Measurements from ENCODE around the gene GPR87.

GPR87 gene

DNA sequence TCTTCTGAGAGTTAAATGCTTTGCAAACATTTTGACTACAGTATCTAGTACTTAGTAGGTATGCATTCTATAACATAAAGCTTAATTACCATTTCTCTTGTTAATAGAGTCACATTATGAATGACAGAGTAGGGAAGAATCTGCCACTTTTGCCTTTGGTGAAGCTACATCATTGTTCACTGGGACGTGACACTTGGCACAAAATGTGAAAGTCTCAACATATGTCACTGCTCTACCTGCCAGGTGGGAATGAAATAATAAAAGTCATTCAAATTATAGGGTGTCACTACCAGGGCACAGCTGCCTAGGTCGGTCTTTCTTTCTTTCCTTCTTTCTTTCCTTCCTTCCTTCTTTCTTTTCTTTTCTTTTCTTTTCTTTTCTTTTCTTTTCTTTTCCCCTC is 17.6 kb downstream of the GPR87 start:
- no peak overlapping the region for H3K14ac ChIP-seq (ENCODE audit: low read length in 2 of 2)
- H3K4me2 ChIP-seq (ENCODE audit: low read length, poor library complexity, severe bottlenecking): no peak overlapping the region
- H2AK5ac ChIP-seq (ENCODE audit: low read length, severe bottlenecking): no peak overlapping the region
- H3K27ac ChIP-seq (ENCODE audit: low read length, poor library complexity, severe bottlenecking): no peak overlapping the region
- H3K36me3 ChIP-seq (ENCODE audit: control insufficient read depth in 1 of 2, insufficient read depth in 2 of 2, low read depth in 1 of 2, low read length in 2 of 2): no peaks in the 10 kb centered on the region
- H3K4ac ChIP-seq (ENCODE audit: low read depth in 1 of 2, low read length in 2 of 2): no peak overlapping the region
- no peak for DNase-seq
- no peaks in the 10 kb centered on the region for H3K9me3 ChIP-seq (ENCODE audit: control insufficient read depth, low read length)
- H2BK15ac ChIP-seq (ENCODE audit: low read depth, poor library complexity, severe bottlenecking): no peak overlapping the region
- no peak overlapping the region for H4K8ac ChIP-seq (ENCODE audit: low read length)
- no peak overlapping the region for H2BK12ac ChIP-seq (ENCODE audit: low read length in 2 of 2)
- no peaks in the 10 kb centered on the region for H3K79me1 ChIP-seq (replicated peaks; ENCODE audit: low read length, poor library complexity, severe bottlenecking)
- no peak overlapping the region for H3K9ac ChIP-seq (ENCODE audit: low read length)
- WGBS: 100% methylated on average over 2 of the region's 2 CpGs
- H3K4me3 ChIP-seq (ENCODE audit: insufficient read depth in 1 of 2, low read depth in 1 of 2, low read length in 2 of 2): no peak overlapping the region
- H2AFZ ChIP-seq (ENCODE audit: low read depth, low read length): no peak overlapping the region
- H2BK5ac ChIP-seq (ENCODE audit: low read depth, low read length, poor library complexity, severe bottlenecking): no peak overlapping the region
- no peak overlapping the region for H4K91ac ChIP-seq (ENCODE audit: low read length)
- H3K27me3 ChIP-seq (ENCODE audit: control insufficient read depth in 1 of 2, insufficient read depth in 1 of 2, low read length in 2 of 2): no peaks in the 10 kb centered on the region
- no peak overlapping the region for H2BK120ac ChIP-seq (ENCODE audit: low read depth, low read length)
- H3K18ac ChIP-seq (ENCODE audit: low read depth in 1 of 2, low read length in 2 of 2): no peak overlapping the region
- H3K23ac ChIP-seq (ENCODE audit: low read length in 2 of 2): no peak overlapping the region
- H3K4me1 ChIP-seq (ENCODE audit: control insufficient read depth, insufficient read depth, low read depth, low read length): peaks cover 2% of the 10 kb centered on the region

DNA sequence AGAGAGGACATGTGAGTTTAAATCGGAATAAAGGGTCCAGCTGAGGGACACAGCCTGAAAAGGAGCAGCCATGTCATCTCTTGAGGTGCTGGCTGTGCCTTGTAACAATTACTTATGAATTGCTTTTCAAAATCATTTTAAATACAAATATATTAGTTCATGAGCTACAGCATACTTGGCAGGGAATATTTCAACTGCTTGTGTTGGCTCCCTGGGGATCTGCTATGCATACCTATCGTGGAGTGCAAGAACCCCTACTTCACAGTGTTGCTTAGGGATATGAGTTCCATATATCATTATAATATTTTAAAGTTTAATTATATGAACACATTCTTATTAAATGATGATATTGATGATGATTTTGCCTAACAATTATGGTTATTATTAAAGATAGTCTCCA is 19.2 kb downstream of the GPR87 start:
- H3K27me3 ChIP-seq (ENCODE audit: control insufficient read depth in 1 of 2, insufficient read depth in 1 of 2, low read length in 2 of 2): no peaks in the 10 kb centered on the region
- H2BK12ac ChIP-seq (ENCODE audit: low read length in 2 of 2): no peak overlapping the region
- no peak for DNase-seq
- H2AK5ac ChIP-seq (ENCODE audit: low read length, severe bottlenecking): no peak overlapping the region
- H3K14ac ChIP-seq (ENCODE audit: low read length in 2 of 2): no peak overlapping the region
- H2BK5ac ChIP-seq (ENCODE audit: low read depth, low read length, poor library complexity, severe bottlenecking): no peak overlapping the region
- no peak overlapping the region for H3K27ac ChIP-seq (ENCODE audit: low read length, poor library complexity, severe bottlenecking)
- H3K4me2 ChIP-seq (ENCODE audit: low read length, poor library complexity, severe bottlenecking): no peak overlapping the region
- no peak overlapping the region for H2BK15ac ChIP-seq (ENCODE audit: low read depth, poor library complexity, severe bottlenecking)
- H3K9me3 ChIP-seq (ENCODE audit: control insufficient read depth, low read length): no peaks in the 10 kb centered on the region
- no peak overlapping the region for H4K8ac ChIP-seq (ENCODE audit: low read length)
- H3K18ac ChIP-seq (ENCODE audit: low read depth in 1 of 2, low read length in 2 of 2): no peak overlapping the region
- H3K36me3 ChIP-seq (ENCODE audit: control insufficient read depth in 1 of 2, insufficient read depth in 2 of 2, low read depth in 1 of 2, low read length in 2 of 2): no peaks in the 10 kb centered on the region
- no peak overlapping the region for H3K9ac ChIP-seq (ENCODE audit: low read length)
- no peak overlapping the region for H3K4me3 ChIP-seq (ENCODE audit: insufficient read depth in 1 of 2, low read depth in 1 of 2, low read length in 2 of 2)
- H3K79me1 ChIP-seq (replicated peaks; ENCODE audit: low read length, poor library complexity, severe bottlenecking): no peaks in the 10 kb centered on the region
- H4K91ac ChIP-seq (ENCODE audit: low read length): no peak overlapping the region
- peaks cover 3% of the 10 kb centered on the region for H3K4me1 ChIP-seq (ENCODE audit: control insufficient read depth, insufficient read depth, low read depth, low read length)
- H2AFZ ChIP-seq (ENCODE audit: low read depth, low read length): no peak overlapping the region
- no peak overlapping the region for H3K23ac ChIP-seq (ENCODE audit: low read length in 2 of 2)
- H3K4ac ChIP-seq (ENCODE audit: low read depth in 1 of 2, low read length in 2 of 2): no peak overlapping the region
- no peak overlapping the region for H2BK120ac ChIP-seq (ENCODE audit: low read depth, low read length)
- 60% methylated on average over 1 of the region's 2 CpGs for WGBS

DNA sequence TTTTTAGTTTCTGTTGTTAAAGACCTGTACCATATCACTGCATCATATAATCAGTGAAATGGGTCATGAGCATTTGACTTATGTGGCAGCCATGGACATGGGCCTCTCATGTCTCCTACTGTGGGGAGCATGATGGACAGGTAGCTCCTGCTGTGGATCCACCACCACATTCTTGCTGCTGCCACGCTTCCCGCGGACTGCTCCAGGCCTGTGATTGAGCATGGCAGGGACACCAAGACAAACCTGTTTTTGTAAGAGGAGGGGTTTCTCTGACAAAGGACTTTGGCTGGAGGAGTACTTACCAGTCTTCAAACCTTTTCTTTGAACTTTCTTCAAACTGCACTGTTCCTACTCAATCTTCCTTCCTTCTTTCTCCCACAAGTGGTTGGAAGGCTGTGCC is 20.4 kb downstream of the GPR87 start:
- no peak overlapping the region for H3K4me2 ChIP-seq (ENCODE audit: low read length, poor library complexity, severe bottlenecking)
- H3K79me1 ChIP-seq (replicated peaks; ENCODE audit: low read length, poor library complexity, severe bottlenecking): no peaks in the 10 kb centered on the region
- H3K4me3 ChIP-seq (ENCODE audit: insufficient read depth in 1 of 2, low read depth in 1 of 2, low read length in 2 of 2): no peak overlapping the region
- H4K91ac ChIP-seq (ENCODE audit: low read length): no peak overlapping the region
- H2BK120ac ChIP-seq (ENCODE audit: low read depth, low read length): no peak overlapping the region
- no peak overlapping the region for H3K14ac ChIP-seq (ENCODE audit: low read length in 2 of 2)
- no peaks in the 10 kb centered on the region for H3K27me3 ChIP-seq (ENCODE audit: control insufficient read depth in 1 of 2, insufficient read depth in 1 of 2, low read length in 2 of 2)
- 100% methylated on average over 3 of the region's 3 CpGs for whole genome bisulfite sequencing
- H3K9ac ChIP-seq (ENCODE audit: low read length): no peak overlapping the region
- peaks cover 3% of the 10 kb centered on the region for H3K4me1 ChIP-seq (ENCODE audit: control insufficient read depth, insufficient read depth, low read depth, low read length)
- no peak overlapping the region for H3K23ac ChIP-seq (ENCODE audit: low read length in 2 of 2)
- no peak overlapping the region for H3K4ac ChIP-seq (ENCODE audit: low read depth in 1 of 2, low read length in 2 of 2)
- H4K8ac ChIP-seq (ENCODE audit: low read length): no peak overlapping the region
- H3K18ac ChIP-seq (ENCODE audit: low read depth in 1 of 2, low read length in 2 of 2): no peak overlapping the region
- no peak for DNase-seq
- H3K9me3 ChIP-seq (ENCODE audit: control insufficient read depth, low read length): no peaks in the 10 kb centered on the region
- H2AK5ac ChIP-seq (ENCODE audit: low read length, severe bottlenecking): no peak overlapping the region
- no peak overlapping the region for H2BK5ac ChIP-seq (ENCODE audit: low read depth, low read length, poor library complexity, severe bottlenecking)
- no peaks in the 10 kb centered on the region for H3K36me3 ChIP-seq (ENCODE audit: control insufficient read depth in 1 of 2, insufficient read depth in 2 of 2, low read depth in 1 of 2, low read length in 2 of 2)
- peak overlapping the region in 1 of 2 experiments; percentile 63 for H2BK12ac ChIP-seq (ENCODE audit: low read length in 2 of 2)
- no peak overlapping the region for H2BK15ac ChIP-seq (ENCODE audit: low read depth, poor library complexity, severe bottlenecking)
- no peak overlapping the region for H2AFZ ChIP-seq (ENCODE audit: low read depth, low read length)
- H3K27ac ChIP-seq (ENCODE audit: low read length, poor library complexity, severe bottlenecking): no peak overlapping the region

DNA sequence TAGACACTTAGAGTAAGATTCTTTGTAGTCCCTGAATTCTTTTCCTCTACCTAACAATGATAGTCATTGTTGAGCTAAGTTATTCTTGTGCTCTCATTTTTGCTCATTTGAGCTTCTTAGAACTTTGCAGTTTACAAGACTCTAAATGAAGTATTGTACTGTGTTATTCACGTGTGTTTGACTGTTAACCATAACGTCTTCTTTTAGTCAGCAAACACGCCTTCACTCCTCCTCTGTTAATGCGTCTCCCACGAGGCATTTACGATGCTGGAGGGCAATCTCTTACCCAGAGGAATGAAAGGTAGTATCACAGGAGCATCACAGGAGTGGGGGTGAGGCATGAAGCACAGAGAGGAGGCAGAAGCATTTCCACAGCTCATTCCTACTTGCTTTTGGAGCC is 23.5 kb downstream of the GPR87 start:
- Histone ChIP-seq H3K36me3 (ENCODE audit: control insufficient read depth in 1 of 2, insufficient read depth in 2 of 2, low read depth in 1 of 2, low read length in 2 of 2) (no peaks in the 10 kb centered on the region), H3K18ac (ENCODE audit: low read depth in 1 of 2, low read length in 2 of 2) (no peak overlapping the region), H3K23ac (ENCODE audit: low read length in 2 of 2) (no peak overlapping the region), H2BK12ac (ENCODE audit: low read length in 2 of 2) (peak overlapping the region in 1 of 2 experiments; percentile 52), H3K4me2 (ENCODE audit: low read length, poor library complexity, severe bottlenecking) (no peak overlapping the region), H3K4ac (ENCODE audit: low read depth in 1 of 2, low read length in 2 of 2) (peak overlapping the region in 1 of 2 experiments; percentile 37), H3K79me1 (replicated peaks; ENCODE audit: low read length, poor library complexity, severe bottlenecking) (no peaks in the 10 kb centered on the region), H3K9ac (ENCODE audit: low read length) (no peak overlapping the region), H2BK5ac (ENCODE audit: low read depth, low read length, poor library complexity, severe bottlenecking) (no peak overlapping the region), H4K91ac (ENCODE audit: low read length) (no peak overlapping the region), H2BK120ac (ENCODE audit: low read depth, low read length) (no peak overlapping the region), H4K8ac (ENCODE audit: low read length) (no peak overlapping the region), H3K4me1 (ENCODE audit: control insufficient read depth, insufficient read depth, low read depth, low read length) (peaks cover 3% of the 10 kb centered on the region), H2BK15ac (ENCODE audit: low read depth, poor library complexity, severe bottlenecking) (no peak overlapping the region), H3K9me3 (ENCODE audit: control insufficient read depth, low read length) (no peaks in the 10 kb centered on the region), H3K14ac (ENCODE audit: low read length in 2 of 2) (no peak overlapping the region), H2AFZ (ENCODE audit: low read depth, low read length) (no peak overlapping the region), H3K27me3 (ENCODE audit: control insufficient read depth in 1 of 2, insufficient read depth in 1 of 2, low read length in 2 of 2) (no peaks in the 10 kb centered on the region), H2AK5ac (ENCODE audit: low read length, severe bottlenecking) (no peak overlapping the region), H3K27ac (ENCODE audit: low read length, poor library complexity, severe bottlenecking) (no peak overlapping the region), H3K4me3 (ENCODE audit: insufficient read depth in 1 of 2, low read depth in 1 of 2, low read length in 2 of 2) (no peak overlapping the region)
- 75% methylated on average over 6 of the region's 6 CpGs for WGBS
- no peak for DNase-seq
